ENCODE data around the gene CXCL6.
A peak's percentile ranks its signal among the peaks of the same experiment; 100 is the strongest.

CXCL6 gene

DNA sequence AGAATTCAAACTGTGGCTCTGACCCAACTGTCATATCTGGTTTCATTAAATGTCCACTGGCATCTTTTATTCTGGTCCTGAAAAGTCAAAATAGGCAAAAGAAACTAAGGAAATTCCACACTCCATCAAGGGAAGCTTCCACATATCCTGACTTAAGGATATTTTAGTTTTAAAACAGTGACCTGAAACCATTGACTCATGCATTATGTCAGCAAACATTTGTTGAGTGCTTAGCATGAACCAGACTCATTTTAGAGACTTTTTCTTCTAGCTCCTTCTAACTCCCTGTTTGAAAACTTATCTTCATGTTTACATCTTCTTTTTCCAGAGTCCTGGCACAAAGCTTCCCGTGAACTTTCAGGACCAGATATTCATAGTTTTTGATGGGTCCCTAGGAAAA, 25.8 kb downstream of the CXCL6 start:
- no peak overlapping the region for H3K4me3 ChIP-seq (replicated peaks; ENCODE audit: low read depth, low read length)
- DNase-seq (ENCODE audit: extremely low read depth, low read depth) = no peak
- no peak for TF ChIP-seq CTCF (IDR thresholded peaks at IDR 0.05; ENCODE audit: low read depth, low read length, missing control alignments)

DNA sequence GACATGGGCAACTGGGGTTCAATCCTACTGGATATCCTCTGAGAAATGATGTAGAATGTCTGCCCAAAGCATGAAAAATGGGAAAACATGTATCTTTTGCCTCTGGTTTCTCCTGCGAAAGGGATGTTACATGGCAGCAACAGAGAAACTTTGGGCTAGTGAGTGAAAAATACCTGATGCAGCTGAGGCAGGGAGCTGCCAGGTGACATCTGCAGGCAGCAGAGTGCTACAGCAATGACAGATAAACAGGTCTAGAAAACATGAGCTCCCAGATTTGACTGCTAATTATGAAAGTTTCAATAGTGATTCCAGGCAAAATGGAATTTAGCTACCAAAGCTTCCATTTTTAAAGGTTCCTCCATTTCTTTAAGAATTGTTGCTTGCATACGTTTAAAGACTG, 27.9 kb downstream of the CXCL6 start:
- no peak for DNase-seq (ENCODE audit: extremely low read depth, low read depth)
- H3K4me3 ChIP-seq (replicated peaks; ENCODE audit: low read depth, low read length) = no peak overlapping the region
- TF ChIP-seq CTCF (IDR thresholded peaks at IDR 0.05; ENCODE audit: low read depth, low read length, missing control alignments) = peak; percentile 39

DNA sequence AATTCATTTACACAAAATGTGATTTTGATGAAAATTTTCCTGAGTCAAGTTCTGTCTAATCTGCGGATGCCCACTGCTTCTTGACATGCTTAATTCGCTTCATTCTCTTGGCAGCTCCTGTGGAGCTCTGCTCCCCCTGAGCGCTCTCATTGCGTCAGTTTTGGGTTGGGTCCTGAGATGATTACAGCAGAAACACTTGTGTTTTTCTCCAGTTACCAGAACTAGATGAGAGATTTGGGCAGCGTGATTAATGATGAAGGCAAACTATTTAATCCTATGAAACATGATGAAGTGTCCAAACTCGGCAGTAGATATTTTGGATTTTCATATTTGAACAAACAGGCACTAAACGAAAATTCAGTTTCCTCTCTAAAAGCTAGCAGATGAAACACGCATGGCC, 28.5 kb downstream of the CXCL6 start:
- no peak overlapping the region for H3K4me3 ChIP-seq (replicated peaks; ENCODE audit: low read depth, low read length)
- TF ChIP-seq CTCF (IDR thresholded peaks at IDR 0.05; ENCODE audit: low read depth, low read length, missing control alignments) = no peak

GRCh38 chr4:73865431-73866096, 29.1 kb downstream of the CXCL6 start:
- no peak for TF ChIP-seq CTCF (IDR thresholded peaks at IDR 0.05; ENCODE audit: low read depth, low read length, missing control alignments)
- H3K4me3 ChIP-seq (replicated peaks; ENCODE audit: low read depth, low read length) = no peak overlapping the region
- no peak for DNase-seq (ENCODE audit: extremely low read depth, low read depth)

More for the DNA sequence above, 28.5 kb downstream of the CXCL6 start:
- no peak for DNase-seq (ENCODE audit: extremely low read depth, low read depth)

DNA sequence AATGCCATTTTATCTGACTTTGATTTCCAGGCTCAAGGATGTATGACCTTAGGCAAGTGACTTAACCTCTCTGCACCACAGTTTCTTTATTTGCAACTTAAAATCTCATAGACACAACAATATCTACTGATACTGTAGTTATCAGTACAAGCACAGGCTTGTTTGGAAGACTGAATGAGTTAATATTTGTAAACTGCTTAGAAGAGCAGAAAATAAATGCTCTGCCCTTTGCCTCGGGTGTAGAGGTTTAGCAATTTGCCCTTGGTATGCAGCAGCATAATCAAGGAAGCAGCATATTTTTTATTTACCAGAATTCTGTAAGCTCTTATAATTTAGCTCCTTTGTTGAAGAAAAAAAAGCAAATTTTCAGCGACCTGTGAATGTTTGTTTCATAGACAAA, 29.8 kb downstream of the CXCL6 start:
- H3K4me3 ChIP-seq (replicated peaks; ENCODE audit: low read depth, low read length) = no peak overlapping the region
- DNase-seq (ENCODE audit: extremely low read depth, low read depth) = no peak

DNA sequence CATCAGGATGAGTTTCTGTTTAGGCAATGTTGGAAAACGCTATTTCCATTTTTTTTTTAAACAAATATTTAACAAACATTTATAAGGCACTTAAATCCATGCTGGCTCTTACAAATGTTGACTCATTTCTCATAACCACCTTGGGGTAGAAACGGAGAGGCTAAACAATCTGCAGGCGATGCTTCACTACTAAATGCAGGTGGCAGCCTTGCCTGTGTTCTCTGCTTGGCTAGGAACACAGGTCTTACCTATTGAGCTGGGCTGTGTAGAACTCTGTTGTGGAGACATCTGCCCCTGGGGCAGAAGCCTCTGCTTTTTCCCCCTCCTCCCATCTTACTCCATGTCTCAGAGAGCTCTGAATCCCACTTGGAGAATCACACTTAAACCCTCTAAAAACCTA, 31.3 kb downstream of the CXCL6 start:
- DNase-seq (ENCODE audit: extremely low read depth, low read depth) = no peak
- TF ChIP-seq CTCF (IDR thresholded peaks at IDR 0.05; ENCODE audit: low read depth, low read length, missing control alignments) = no peak
- H3K4me3 ChIP-seq (replicated peaks; ENCODE audit: low read depth, low read length) = no peak overlapping the region

More for the DNA sequence above, 29.8 kb downstream of the CXCL6 start:
- no peak for TF ChIP-seq CTCF (IDR thresholded peaks at IDR 0.05; ENCODE audit: low read depth, low read length, missing control alignments)
